CD4-positive, alpha-beta T cell treated with Interleukin-15 for 4 hours (primary cell): Measurements from ENCODE around the gene ATF1.
"Not testable (repeated sequence)": the region's sequence is repeated elsewhere in the genome, so short reads cannot be mapped to it uniquely, and the experiment has no call there.

Experiments
- DNase-seq: peaks from one replicate; pipeline ENCODE4 v3.0.0-alpha.2; 2020; ENCODE audit warnings: low spot score

Gene ATF1

GRCh38 chr12:50753232-50753769, 10.6 kb upstream of the ATF1 start:
- no peak for DNase-seq

DNA sequence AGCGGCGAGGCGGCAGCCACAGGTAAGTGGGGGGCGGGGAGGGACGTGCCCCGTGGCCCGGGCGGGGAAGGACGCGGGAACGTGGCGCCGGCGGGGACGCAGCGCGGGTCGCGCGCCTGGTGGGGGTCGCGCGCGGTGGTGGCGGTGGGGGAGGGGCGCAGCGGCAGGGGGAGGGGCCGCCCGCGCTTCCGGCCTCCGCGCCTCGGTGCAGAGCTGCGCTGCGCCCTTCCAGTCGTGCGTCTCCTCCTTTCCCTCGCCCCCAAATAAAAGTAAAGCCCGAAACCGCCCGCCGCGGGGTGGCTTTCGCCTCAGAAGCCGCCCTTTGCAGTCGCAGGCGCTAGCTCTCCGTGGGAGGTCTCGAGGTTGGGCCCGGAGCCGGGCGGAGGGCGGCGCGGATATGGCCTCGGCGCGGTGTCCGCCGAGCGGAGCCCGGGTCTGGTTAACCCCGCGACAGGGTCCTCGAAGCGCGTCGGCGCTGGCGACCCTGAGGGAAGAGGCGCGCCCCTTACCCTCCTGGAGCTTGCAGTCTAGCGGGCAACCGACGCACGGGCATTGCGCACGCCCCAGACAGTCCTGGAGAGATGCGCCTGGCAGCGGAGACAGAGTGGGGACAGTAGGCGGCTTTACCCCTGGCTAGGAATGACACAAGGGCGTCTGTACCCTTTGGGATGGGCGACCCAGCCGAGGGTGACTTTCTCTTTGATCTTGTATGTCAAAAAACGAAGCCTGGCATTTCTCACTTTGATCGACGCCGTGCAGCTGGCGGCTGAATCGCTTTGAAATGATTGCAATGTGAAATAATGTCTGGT, 589 bp downstream of the ATF1 start:
- DNase-seq, result peak; percentile 79

- DNase-seq, result peak; percentile 60
Measured at GRCh38 chr12:50765095-50765911, 1.4 kb downstream of the ATF1 start.

DNA sequence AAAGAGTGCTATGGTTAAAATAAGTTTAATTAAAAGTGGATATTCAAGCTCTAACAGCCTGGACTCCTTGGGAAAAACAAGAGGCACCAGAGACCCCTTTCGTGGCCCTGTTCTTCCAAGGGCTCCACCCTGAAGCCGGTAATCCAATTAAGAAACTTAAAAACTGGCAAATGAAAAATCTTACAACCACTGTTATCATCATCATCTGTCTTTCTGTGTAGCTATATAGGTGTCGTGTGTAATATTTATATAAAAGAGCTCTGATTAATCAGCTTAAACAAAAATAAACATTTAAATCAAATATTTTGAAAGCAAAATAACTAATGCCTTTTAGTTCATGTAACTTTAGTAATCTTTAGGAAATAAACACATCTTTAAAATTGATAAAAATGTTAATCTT, 4.5 kb downstream of the ATF1 start:
- no peak for DNase-seq

DNA sequence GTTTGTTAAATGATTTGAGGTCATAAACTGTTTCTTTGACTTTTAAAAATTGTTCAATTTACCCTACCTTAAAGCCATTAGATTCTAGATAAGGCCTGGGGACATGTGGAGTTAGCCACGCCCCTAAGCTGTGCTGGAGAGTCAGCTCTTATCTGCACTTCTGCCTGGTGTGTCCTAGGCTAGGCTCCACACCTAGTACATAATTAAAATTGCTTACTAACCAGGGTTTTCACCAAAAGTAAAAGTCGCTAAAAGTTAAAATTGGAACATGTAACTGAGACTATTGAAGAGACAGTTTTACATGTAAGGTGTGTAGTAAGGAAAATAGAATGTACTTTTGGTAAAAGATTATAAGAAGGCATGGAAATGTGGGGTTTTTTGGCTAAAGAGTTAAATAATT, 4.9 kb downstream of the ATF1 start:
- DNase-seq, result not testable (repeated sequence)

DNA sequence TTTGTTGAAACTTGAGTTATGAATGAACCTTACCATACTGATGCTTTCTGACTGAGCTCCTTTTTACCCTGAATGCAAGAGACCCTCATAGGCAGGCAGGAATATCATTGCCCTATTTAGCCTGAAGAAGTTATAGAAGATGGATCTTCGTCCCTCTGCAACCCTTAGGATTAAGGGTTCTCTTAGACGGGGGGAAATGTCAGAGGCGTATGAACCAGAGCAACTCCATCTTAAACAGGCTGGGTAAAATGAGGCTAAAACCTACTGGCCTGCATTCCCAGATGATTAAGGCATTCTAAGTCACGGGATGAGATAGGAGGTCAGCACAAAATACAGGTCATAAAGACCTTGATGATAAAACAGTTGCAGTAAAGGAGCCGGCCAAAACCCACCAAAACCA, 7.5 kb downstream of the ATF1 start:
- DNase-seq, result no peak

DNA sequence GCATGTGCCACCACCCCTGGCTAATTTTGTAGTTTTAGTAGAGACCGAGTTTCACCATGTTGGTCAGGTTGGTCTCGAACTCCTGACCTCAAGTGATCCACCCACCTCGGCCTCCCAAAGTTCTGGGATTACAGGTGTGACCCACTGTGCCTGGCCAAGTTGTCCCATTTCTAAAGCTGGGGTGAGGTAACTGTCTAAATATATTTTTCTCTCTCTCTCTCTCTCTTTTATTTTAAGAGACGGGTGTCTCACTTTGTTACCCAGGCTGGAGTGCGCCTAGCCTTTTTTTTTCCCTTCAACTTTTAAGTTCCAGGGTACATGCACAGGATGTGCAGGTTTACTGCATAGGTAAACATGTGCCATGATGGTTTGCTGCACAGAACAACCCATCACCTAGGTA, 8.6 kb downstream of the ATF1 start:
- no peak for DNase-seq

DNA sequence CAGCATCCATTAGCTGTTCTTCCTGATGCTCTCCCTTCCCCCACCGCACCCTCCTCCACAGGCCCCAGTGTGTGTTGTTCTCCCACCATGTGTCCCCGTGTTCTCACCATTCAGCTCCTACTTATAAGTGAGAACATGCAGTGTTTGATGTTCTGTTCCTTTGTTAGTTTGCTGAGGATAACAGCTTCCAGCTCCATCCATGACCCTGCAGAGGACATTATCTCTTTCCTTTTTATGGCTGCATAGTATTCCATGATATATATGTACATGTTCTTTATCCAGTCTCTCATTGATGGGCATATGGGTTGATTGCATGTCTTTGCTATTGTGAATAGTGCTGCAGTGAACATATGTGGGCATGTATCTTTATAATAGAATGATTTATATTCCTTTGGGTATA, 9.0 kb downstream of the ATF1 start:
- no peak for DNase-seq

- DNase-seq, result no peak
Measured at GRCh38 chr12:50775251-50775650, 11.3 kb downstream of the ATF1 start.

GRCh38 chr12:50776749-50777728, 13.1 kb downstream of the ATF1 start:
- DNase-seq, result no peak

GRCh38 chr12:50778663-50779590, 15.0 kb downstream of the ATF1 start:
- no peak for DNase-seq

DNA sequence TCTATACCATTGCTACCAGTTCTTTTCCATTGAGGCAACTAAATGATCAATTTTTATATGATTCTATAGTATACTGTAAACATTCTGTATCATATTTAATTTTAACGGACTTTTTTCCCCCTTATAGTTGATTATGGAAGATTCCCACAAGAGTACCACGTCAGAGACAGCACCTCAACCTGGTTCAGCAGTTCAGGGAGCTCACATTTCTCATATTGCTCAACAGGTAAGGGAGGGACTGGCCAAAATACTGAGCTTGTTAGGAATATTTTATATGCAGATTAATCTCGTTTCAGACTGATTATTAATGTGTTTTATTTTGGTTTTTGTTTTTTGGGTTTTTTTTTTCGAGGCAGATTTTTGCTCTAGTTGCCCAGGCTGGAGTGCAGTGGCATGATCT, 16.1 kb downstream of the ATF1 start:
- no peak for DNase-seq

GRCh38 chr12:50784501-50784900, 20.6 kb downstream of the ATF1 start:
- DNase-seq, result no peak

- DNase-seq, result no peak
Measured at GRCh38 chr12:50785406-50786001, 21.6 kb downstream of the ATF1 start.

GRCh38 chr12:50786498-50787231, 22.8 kb downstream of the ATF1 start:
- DNase-seq, result no peak

DNA sequence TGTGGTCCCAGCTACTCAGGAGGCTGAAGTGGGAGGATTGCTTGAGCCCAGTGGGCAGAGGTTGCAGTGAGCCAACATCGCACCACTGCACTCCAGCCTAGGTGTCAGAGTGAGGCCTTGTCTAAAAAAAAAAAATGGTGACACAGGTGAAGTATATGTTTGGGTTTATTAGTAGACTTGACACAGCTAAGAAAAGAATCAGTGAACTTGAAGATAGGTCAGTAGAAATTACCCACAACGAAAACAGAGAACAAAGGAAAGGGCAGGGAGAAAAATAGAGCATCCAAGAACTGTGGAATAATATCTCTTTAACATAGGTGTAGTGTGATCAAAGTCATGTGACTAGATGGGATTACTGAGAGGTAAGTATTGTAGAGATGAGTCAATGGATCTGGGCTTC, 23.7 kb downstream of the ATF1 start:
- no peak for DNase-seq

GRCh38 chr12:50788561-50788960, 24.7 kb downstream of the ATF1 start:
- no peak for DNase-seq

GRCh38 chr12:50790081-50790480, 26.2 kb downstream of the ATF1 start:
- DNase-seq, result no peak

GRCh38 chr12:50799908-50800307, 36.0 kb downstream of the ATF1 start:
- no peak for DNase-seq
